ENCODE measurements around the gene SUMF1.

The SUMF1 gene

DNA sequence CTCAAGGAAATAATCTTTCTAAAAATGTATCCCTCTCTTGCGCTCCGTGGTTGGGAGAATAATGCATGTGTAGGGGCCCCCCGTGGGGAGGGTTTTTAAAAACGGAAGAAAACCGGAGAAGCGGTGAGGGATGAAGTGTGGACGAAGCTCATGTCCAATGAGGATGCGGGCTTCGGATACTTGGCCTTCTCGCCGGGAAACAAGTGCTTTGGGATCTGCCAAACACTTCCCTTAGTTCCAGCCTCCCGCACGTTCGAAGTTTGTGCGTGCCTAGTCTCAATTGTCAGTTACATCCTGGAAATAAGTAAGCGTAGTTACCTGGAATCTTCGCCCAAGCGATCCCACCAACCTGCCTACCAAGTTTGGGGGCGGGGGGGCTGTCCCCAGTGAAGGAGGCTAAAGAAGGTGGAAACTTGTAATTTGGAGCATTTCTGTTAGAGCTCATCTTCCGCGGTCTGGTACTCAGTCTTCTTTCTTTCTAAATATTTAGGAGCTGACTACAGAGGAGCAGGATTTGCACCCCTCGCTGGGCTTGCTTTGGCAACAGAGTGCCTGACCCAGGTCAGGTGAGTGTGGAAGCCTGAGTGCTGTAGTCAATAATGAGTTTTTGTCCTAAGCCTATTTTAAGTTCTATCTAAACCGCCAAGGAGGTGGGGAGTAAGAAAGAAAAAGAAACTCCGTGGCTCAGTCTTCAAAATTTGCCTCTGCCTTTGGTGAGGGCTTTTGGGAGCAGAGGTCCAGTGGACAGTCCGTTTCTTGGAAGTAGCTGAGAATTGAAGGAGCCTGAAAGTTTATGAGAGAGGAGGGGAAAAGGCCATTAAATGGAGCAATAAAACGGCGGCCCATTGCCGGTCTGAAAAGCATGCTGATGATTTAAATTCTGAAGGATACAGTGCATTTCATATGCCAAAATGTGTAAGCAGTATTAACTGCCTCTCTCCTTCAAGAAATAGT, 27.1 kb upstream of the SUMF1 start:
- Histone ChIP-seq H4K20me1 (peaks cover 0 to 31% (median 0%) of the 10 kb centered on the region in 11 experiments; a peak in 5 of 22 replicates), H3K4me1 (peaks cover 30 to 43% (median 32%) of the 10 kb centered on the region in 10 experiments), H3K27me3 (no peaks in the 10 kb centered on the region; a peak in 3 of 22 replicates), H3K9me3 (replicated peaks in 1 of 11) (no peaks in the 10 kb centered on the region), H3K9ac (peak overlapping the region; percentile 68 to 86 (median 82)), H3K4me3 (peak overlapping the region; percentile 78 to 92 (median 84)), H3K27ac (peak overlapping the region in 10 of 11 experiments; percentile 39 to 83 (median 69); a peak in 21 of 22 replicates), H3K36me3 (peaks cover 0 to 22% (median 3%) of the 10 kb centered on the region in 11 experiments; a peak in 5 of 22 replicates), H3K4me2 (peak overlapping the region; percentile 93 to 99 (median 96))
- no peak for TF ChIP-seq Cebpa-rat (IDR thresholded peaks at IDR 0.05)

DNA sequence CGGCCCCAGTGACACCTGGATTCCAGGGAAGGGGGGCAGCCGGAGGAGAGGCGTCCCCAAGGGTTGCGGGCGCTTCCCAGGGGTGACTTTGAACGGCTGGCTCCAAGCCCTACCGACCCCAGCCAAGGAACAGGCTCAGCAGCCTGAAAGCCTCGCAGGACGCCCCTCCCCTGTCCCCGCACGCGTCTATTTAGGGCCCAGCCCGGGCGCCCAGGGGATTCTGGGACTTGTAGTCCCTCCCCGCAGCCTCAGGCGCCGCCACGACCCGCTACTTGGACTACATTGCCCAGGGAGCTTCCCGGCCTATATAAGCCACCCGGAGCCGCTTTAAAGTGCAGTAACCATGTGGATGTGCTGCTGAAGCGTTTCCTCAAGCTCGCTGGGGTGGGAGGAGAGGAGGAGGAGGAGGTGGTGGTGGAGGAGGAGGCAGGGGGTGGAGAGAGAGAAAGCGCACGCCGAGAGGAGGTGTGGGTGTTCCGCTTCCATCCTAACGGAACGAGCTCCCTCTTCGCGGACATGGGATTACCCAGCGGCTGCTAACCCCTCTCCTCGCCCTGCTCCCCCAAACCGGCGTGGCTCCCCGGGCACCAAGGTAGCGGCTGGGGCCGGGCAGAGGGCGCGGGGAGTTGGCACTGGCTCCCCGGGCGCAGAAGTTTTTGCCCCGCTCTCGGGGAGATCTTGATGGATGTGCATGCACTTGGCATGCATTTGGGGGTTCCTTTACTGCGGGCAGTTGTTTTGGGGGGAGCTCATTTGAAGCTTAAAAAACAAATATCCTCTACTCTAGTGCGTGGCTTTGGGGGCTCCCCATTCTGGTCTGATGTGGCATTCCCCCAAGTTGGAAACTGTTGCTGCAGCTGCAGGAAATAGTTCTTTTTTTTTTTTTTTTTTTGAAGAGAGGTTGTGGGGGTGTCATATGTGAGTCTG, 26.2 kb upstream of the SUMF1 start, which contains the start of gene ITPR1:
Gene ITPR1, plus strand, starts transcription at position 335 of the 927 bp plus-strand sequence. CDS start 23,144 bp downstream, outside the sequence.
- H3K9me3 ChIP-seq (replicated peaks in 1 of 11): no peaks in the 10 kb centered on the region
- TF ChIP-seq Cebpa-rat (IDR thresholded peaks at IDR 0.05): no peak
- peak within 1 kb of the TSS; percentile 58 to 83 (median 76) for H3K27ac ChIP-seq

DNA sequence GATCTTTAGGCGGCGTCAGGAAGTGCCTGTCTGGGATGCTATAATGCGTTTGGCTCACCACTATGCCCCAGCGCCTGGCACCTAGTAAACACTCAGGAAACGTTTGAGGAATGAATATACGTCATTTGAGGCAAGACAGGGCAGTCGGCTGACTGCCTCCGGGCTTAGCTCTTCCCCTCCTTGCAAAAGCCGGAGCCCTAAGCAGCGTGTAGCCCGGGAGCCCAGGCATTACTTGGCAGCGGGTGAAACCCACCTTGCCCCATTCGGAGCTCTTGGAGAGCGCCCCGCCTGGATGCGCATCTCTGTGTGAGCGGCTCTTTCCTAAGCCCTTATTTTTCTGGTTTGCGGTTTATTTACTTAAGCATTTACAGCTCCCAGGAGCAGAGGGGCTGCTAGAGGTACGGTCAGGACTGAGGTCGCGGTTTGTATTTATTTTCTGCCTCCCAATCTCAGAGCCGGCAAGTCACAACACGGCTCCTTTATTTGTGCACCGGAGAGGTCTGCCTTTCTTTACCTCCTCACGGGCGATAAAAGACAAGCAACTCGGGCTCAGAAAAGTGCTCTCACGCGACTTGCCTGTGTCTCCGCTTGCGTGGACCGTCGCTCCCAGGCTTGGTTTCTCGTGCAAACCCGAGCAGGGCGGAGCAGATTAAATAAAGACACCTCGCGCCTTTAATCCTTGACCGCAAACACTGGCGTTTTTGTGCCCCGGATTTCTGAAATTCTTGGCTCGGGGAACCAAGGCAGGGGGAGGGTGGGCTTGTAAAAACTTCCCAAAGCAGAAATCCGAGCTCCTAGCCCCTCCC, 25.3 kb upstream of the SUMF1 start:
- no peak for TF ChIP-seq Cebpa-rat (IDR thresholded peaks at IDR 0.05)
- Histone ChIP-seq H3K27ac (peak overlapping the region; percentile 38 to 83 (median 71); a peak in 21 of 22 replicates), H3K4me1 (peaks cover 30 to 43% (median 32%) of the 10 kb centered on the region in 10 experiments)

More for the DNA sequence above, 26.2 kb upstream of the SUMF1 start, which contains the start of gene ITPR1:
- H4K20me1 ChIP-seq: peaks cover 0 to 25% (median 0%) of the 10 kb centered on the region in 11 experiments; a peak in 5 of 22 replicates
- H3K36me3 ChIP-seq: peaks cover 0 to 13% (median 0%) of the 10 kb centered on the region in 11 experiments; a peak in 5 of 22 replicates
- peak within 1 kb of the TSS; percentile 95 to 99 (median 97) for H3K4me2 ChIP-seq
- H3K4me1 ChIP-seq: peaks cover 30 to 43% (median 32%) of the 10 kb centered on the region in 10 experiments
- peak within 1 kb of the TSS; percentile 78 to 92 (median 84) for H3K4me3 ChIP-seq
- H3K27me3 ChIP-seq: no peaks in the 10 kb centered on the region; a peak in 3 of 22 replicates
- peak within 1 kb of the TSS; percentile 71 to 90 (median 82) for H3K9ac ChIP-seq

DNA sequence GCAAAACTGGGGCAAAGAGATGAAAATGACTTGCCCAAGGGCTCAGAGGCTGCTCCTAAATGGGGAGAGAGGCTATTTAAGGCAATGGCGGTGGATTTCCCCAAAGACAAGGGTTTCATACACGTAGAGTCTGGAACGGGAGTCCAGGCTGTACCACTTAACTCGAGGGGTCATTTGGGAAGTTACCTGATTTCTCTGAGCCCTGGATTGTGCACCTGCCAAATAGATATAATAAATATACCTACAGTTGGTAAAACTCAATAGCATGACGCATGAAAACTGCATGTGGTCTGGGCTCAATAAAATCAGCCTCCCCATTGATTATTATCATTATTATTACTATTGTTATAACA, 24.8 kb upstream of the SUMF1 start:
- Histone ChIP-seq H3K36me3 (no peaks in the 10 kb centered on the region; a peak in 1 of 22 replicates), H4K20me1 (peaks cover 0 to 14% (median 0%) of the 10 kb centered on the region in 11 experiments; a peak in 5 of 22 replicates), H3K27ac (peak overlapping the region in 1 of 11 experiments; percentile 78; a peak in 2 of 22 replicates), H3K27me3 (no peaks in the 10 kb centered on the region; a peak in 3 of 22 replicates), H3K4me3 (peak overlapping the region; percentile 78 to 92 (median 84)), H3K4me1 (peaks cover 30 to 42% (median 32%) of the 10 kb centered on the region in 10 experiments), H3K9ac (peak overlapping the region in 10 of 11 experiments; percentile 81 to 90 (median 82); a peak in 16 of 22 replicates), H3K4me2 (peak overlapping the region; percentile 85 to 99 (median 94)), H3K9me3 (replicated peaks in 1 of 11) (no peaks in the 10 kb centered on the region)
- TF ChIP-seq Cebpa-rat (IDR thresholded peaks at IDR 0.05): no peak

More for the DNA sequence above, 25.3 kb upstream of the SUMF1 start:
- peak overlapping the region; percentile 71 to 90 (median 82) for H3K9ac ChIP-seq
- H3K36me3 ChIP-seq: peaks cover 0 to 5% (median 0%) of the 10 kb centered on the region in 11 experiments; a peak in 4 of 22 replicates
- H3K9me3 ChIP-seq (replicated peaks in 1 of 11): no peaks in the 10 kb centered on the region
- H3K4me2 ChIP-seq: peak overlapping the region; percentile 85 to 99 (median 94)
- peaks cover 0 to 18% (median 0%) of the 10 kb centered on the region in 11 experiments; a peak in 5 of 22 replicates for H4K20me1 ChIP-seq
- H3K4me3 ChIP-seq: peak overlapping the region; percentile 78 to 92 (median 84)
- no peaks in the 10 kb centered on the region; a peak in 3 of 22 replicates for H3K27me3 ChIP-seq

DNA sequence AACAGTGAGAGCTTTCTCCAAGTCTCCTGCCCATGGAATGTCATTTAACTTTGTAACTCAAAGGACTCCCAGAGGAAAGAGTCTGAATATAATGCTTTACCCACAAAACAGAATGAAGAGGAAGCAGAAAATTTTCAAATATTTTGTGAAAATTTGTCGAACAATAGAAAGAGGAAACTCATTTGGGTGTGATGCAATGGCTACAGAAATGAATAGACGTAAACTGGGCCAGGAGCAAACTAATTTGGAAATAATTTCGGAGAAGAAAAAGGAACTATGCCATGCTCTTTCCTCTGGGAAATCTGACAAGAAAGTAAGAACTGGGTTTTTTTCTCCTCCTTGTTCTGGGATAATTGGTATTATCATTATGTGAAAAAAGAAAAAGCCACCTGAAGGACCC, 11.2 kb upstream of the SUMF1 start:
- H3K36me3 ChIP-seq: no peaks in the 10 kb centered on the region
- peak overlapping the region in 5 of 11 experiments; percentile 56 to 91 (median 76); a peak in 9 of 22 replicates for H3K4me2 ChIP-seq
- H3K9me3 ChIP-seq (replicated peaks in 1 of 11): no peaks in the 10 kb centered on the region
- H3K27me3 ChIP-seq: no peaks in the 10 kb centered on the region
- H3K9ac ChIP-seq: peak overlapping the region in 3 of 11 experiments; percentile 27 to 72 (median 67); a peak in 3 of 22 replicates
- peaks cover 0 to 71% (median 33%) of the 10 kb centered on the region in 10 experiments; a peak in 12 of 20 replicates for H3K4me1 ChIP-seq
- peak in 3 of 11 experiments; percentile 28 to 72 (median 55); a peak in 4 of 22 replicates for TF ChIP-seq Cebpa-rat (IDR thresholded peaks at IDR 0.05)
- H3K4me3 ChIP-seq: peak overlapping the region in 1 of 10 experiments; percentile 35; a peak in 3 of 20 replicates
- H3K27ac ChIP-seq: peak overlapping the region in 5 of 11 experiments; percentile 68 to 89 (median 81); a peak in 10 of 22 replicates
- no peaks in the 10 kb centered on the region for H4K20me1 ChIP-seq

DNA sequence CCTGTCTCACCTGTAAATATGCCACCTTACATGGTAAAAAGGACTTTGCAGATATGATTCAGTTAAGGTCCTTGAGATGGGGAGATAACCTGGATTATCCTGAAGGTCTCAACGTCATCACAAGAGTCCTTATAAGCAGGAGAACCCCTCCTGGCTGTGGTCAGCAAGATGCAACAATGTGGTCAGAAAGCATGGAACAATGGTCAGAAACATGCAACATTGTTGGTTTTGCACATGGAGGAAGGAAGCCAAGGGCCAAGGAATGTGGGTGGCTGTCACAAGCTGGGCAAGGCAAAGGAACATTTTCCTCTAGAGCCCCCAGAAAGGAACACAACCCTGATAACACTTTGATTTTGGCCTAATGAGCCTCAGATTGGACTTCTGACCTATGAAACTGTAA, 9.4 kb upstream of the SUMF1 start:
- no peaks in the 10 kb centered on the region for H3K9me3 ChIP-seq (replicated peaks in 1 of 11)
- TF ChIP-seq Cebpa-rat (IDR thresholded peaks at IDR 0.05): no peak
- H3K27me3 ChIP-seq: no peaks in the 10 kb centered on the region
- H3K9ac ChIP-seq: 0 out of 22 replicates have a peak overlapping the region, but pooled peaks of 1 of the 11 experiments have one; percentile 25
- H3K4me1 ChIP-seq: peaks cover 0 to 74% (median 33%) of the 10 kb centered on the region in 10 experiments; a peak in 12 of 20 replicates
- H4K20me1 ChIP-seq: no peaks in the 10 kb centered on the region
- no peaks in the 10 kb centered on the region for H3K36me3 ChIP-seq
- peak overlapping the region in 6 of 11 experiments; percentile 13 to 90 (median 80); a peak in 7 of 22 replicates for H3K27ac ChIP-seq
- H3K4me3 ChIP-seq: no peak overlapping the region; a peak in 1 of 20 replicates
- H3K4me2 ChIP-seq: peak overlapping the region in 6 of 11 experiments; percentile 31 to 91 (median 75); a peak in 11 of 22 replicates

DNA sequence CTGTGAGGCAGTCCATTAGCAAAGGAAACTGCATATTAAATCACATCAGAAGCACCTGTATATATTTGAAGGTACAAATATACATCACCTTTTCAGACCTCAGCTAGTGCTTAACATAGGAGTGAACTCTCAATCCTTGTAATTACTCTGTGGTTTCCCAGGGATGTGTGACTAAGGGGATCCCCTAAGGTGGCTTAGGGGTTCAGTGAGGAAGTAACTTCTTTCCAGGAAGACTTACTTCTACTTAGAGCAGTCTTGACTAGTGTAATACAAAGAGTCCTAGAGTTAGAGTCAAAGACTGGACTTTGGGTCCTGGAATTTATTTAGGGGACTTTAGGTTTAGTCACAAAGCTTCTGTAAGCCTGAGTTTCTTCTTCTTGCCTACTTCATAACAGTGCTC, 8.7 kb upstream of the SUMF1 start:
- TF ChIP-seq Cebpa-rat (IDR thresholded peaks at IDR 0.05): no peak

More for the DNA sequence above, 8.7 kb upstream of the SUMF1 start:
- H3K36me3 ChIP-seq: no peaks in the 10 kb centered on the region
- H3K9ac ChIP-seq: peak overlapping the region in 2 of 11 experiments; percentile 10 to 61; a peak in 1 of 22 replicates
- H3K4me1 ChIP-seq: peaks cover 0 to 74% (median 33%) of the 10 kb centered on the region in 10 experiments; a peak in 12 of 20 replicates
- no peaks in the 10 kb centered on the region for H3K9me3 ChIP-seq (replicated peaks in 1 of 11)
- H3K27me3 ChIP-seq: no peaks in the 10 kb centered on the region
- H4K20me1 ChIP-seq: no peaks in the 10 kb centered on the region
- H3K4me2 ChIP-seq: peak overlapping the region in 5 of 11 experiments; percentile 41 to 91 (median 76); a peak in 10 of 22 replicates
- H3K4me3 ChIP-seq: no peak overlapping the region
- peak overlapping the region in 7 of 11 experiments; percentile 44 to 90 (median 84); a peak in 13 of 22 replicates for H3K27ac ChIP-seq
